ENCODE measurements around the gene ATR.
"Not testable (repeated sequence)": the region's sequence is repeated elsewhere in the genome, so short reads cannot be mapped to it uniquely, and the experiment has no call there.

Gene ATR

GRCh38 chr3:142417302-142417701 lies 161.2 kb downstream of the ATR start (continued):
- TF ChIP-seq ZNF449 (tag by site-specific recombination; IDR thresholded peaks at IDR 0.05), result no peak
- no peak for TF ChIP-seq ZNF174 (tag by site-specific recombination; IDR thresholded peaks at IDR 0.05)
- TF ChIP-seq ZNF266 (tag by site-specific recombination; IDR thresholded peaks at IDR 0.05; ENCODE audit: low read depth), result no peak
- TF ChIP-seq ZNF341 (tag by site-specific recombination; IDR thresholded peaks at IDR 0.05; ENCODE audit: low read depth), result no peak
- TF ChIP-seq ZNF513 (tag by site-specific recombination; IDR thresholded peaks at IDR 0.05), result no peak
- TF ChIP-seq KLF10 (tag by site-specific recombination; IDR thresholded peaks at IDR 0.05), result no peak
- no peak for TF ChIP-seq ZNF837 (tag by site-specific recombination; IDR thresholded peaks at IDR 0.05)
- no peak for TF ChIP-seq ZBTB26 (tag by site-specific recombination; optimal IDR thresholded peaks at IDR 0.05)

GRCh38 chr3:142400537-142400936 lies 178.0 kb downstream of the ATR start:
- H3K27ac ChIP-seq (ENCODE audit: extremely low read depth, low read depth, low read length); POLR2A ChIA-PET; H3K9me3 ChIP-seq (ENCODE audit: control insufficient read depth, insufficient read depth, low read depth, low read length); H3K4me1 ChIP-seq (ENCODE audit: control insufficient read depth, insufficient read depth, low read length); H3K4me3 ChIP-seq (ENCODE audit: low read depth, low read length): not testable (repeated sequence)
- CTCF ChIA-PET, result interaction anchor here (0.5 to 0.7 kb wide), 2 partner anchors 23 to 581 kb away, joined by 3 to 4 read pairs; no protein-coding TSS in a partner anchor
- peaks cover 11 to 53% of the 10 kb centered on the region in 2 experiments for H3K36me3 ChIP-seq (ENCODE audit: control insufficient read depth in 2 of 2, insufficient read depth in 1 of 2, low read length in 2 of 2)

All from HEK293 (cell line).